ENCODE measurements around the gene CAPN11. TPM values are rescaled to one million over a fixed set of nuclear protein-coding genes. Genes with fewer than 3 reads are reported as not detected.

CAPN11 gene
- total RNA-seq, 2 experiments from 2014 or later = 2.5 to 3.0 TPM

DNA sequence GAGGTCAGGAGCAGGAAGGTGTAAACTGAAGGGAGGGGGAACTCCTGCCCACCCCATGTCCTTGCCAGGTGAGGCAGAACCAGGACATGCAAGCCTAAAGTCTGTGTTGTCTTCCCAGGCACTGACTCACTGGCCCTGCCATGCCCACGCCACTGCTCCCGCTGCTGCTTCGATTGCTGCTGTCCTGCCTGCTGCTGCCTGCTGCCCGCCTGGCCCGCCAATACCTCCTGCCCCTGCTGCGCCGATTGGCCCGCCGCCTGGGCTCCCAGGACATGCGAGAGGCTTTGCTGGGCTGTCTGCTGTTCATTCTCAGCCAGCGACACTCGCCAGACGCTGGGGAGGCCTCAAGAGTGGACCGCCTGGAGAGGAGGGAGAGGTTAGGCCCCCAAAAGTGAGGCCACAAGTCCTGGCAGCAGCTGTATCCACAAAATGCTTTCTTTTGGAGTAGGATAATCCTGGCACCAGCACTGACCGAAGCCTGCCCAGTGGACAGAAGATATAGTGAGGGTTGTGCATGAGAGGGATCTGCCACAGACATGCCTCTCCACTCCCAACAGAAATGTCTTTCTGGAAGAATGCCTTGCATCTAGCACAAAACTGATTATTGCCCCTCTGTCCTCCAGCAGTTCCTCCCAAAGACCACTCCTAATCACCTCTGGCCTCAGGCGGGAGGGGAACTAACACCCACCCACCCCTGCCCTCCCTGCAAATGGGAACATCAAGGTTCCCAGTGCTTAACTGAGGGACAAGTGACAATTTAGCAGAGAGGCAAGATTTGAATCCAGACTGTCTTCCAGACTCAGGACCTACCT is 58.9 kb downstream of the CAPN11 start:
- CTCF ChIA-PET = interaction anchor here (1.1 kb wide), 1 partner anchor 20 kb away, joined by 4 read pairs; no protein-coding TSS in a partner anchor
- no peaks in the 10 kb centered on the region for H3K36me3 Mint-ChIP-seq (ENCODE audit: low read depth)

GRCh38 chr6:44219053-44219814 is 60.6 kb downstream of the CAPN11 start:
- POLR2A ChIA-PET = no interaction called here
- DNase-seq = no peak

More for the DNA sequence above, 58.9 kb downstream of the CAPN11 start:
- Mint-ChIP-seq H3K4me3 (no peak overlapping the region), H3K27me3 (peaks cover 15% of the 10 kb centered on the region), H3K4me1 (peaks cover 23% of the 10 kb centered on the region), H3K27ac (no peak overlapping the region), H3K9me3 (no peaks in the 10 kb centered on the region)
- DNase-seq = no peak
- POLR2A ChIA-PET = no interaction called here

DNA sequence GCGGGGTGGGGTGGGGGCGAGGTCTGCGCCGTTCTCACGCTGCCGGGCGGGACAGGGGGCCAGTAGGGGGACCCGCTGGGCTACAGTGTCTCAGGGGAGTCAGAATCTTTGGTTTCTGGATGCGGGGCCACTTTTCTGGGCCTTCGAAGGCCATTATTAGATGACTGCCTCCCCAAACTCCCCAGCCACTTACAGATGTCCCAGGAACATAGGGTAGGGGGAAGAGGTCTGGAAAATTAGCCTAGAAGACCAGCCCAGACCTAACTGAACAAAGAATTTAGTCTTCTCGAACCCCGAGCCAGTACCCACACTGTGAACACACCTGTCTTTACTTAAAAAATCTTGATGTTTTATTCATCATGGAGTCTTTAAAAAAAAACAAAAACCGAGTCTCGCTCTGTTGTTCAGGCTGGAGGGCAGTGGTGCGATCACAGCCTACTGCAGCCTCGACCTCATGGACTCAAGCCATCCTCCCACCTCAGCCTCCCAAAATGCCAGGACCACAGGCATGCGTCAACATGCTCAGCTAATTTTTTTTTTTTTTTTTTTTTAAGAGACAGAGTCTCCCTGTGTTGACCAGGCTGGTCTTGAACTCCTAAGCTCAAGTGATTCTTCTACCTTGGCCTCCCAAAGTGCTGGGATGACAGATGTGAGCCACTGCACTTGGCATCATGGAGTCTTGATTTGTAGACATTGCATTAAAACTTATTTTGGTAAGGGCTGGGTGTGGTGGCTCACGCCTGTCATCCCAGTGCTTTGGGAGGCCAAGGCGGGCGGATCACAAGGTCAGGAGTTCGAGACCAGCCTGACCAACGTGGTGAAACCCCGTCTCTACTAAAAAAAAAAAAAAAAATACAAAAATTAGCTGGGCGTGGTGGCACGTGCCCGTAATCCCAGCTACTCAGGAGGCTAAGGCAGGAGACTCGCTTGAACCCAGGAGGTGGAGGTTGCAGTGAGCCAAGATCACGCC is 61.5 kb downstream of the CAPN11 start:
- POLR2A ChIA-PET = no interaction called here
- H3K27me3 Mint-ChIP-seq = peaks cover 11% of the 10 kb centered on the region
- peaks cover 41% of the 10 kb centered on the region for H3K4me1 Mint-ChIP-seq
- H3K27ac Mint-ChIP-seq = no peak overlapping the region
- H3K36me3 Mint-ChIP-seq (ENCODE audit: low read depth) = no peaks in the 10 kb centered on the region
- DNase-seq = no peak
- CTCF ChIA-PET = interaction anchor here (1.0 to 1.8 kb wide), 3 partner anchors 35 to 126 kb away, joined by 3 to 7 read pairs (median 3); no protein-coding TSS in a partner anchor
- no peaks in the 10 kb centered on the region for H3K9me3 Mint-ChIP-seq
- peak overlapping the region; percentile 16 for H3K4me3 Mint-ChIP-seq

More at GRCh38 chr6:44219053-44219814, 60.6 kb downstream of the CAPN11 start:
- CTCF ChIA-PET = interaction anchor here (0.7 to 1.1 kb wide), 3 partner anchors 15 to 46 kb away, joined by 3 to 4 read pairs (median 3); no protein-coding TSS in a partner anchor
- Mint-ChIP-seq H3K36me3 (ENCODE audit: low read depth) (no peaks in the 10 kb centered on the region), H3K27ac (no peak overlapping the region), H3K9me3 (no peaks in the 10 kb centered on the region), H3K4me3 (no peak overlapping the region), H3K4me1 (peaks cover 33% of the 10 kb centered on the region), H3K27me3 (peaks cover 11% of the 10 kb centered on the region)

DNA sequence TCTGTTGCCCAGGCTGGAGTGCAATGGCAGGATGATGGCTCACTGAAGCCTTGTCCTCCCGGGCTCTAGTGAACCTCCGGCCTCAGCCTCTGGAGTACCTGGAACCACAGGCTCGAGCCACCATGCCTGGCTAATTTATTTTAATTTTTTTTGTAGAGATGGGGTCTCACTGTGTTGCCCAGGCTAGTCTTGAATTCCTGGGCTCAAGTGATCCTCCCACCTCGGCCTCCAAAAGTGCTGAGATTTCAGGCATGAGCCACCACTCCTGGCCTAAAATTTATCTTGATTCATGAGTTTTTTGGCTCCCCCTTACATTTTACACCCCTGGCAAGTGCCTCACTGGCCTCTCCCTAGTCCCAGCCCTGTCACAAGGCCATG is 62.3 kb downstream of the CAPN11 start:
- CTCF ChIA-PET = interaction anchor here (0.6 to 1.9 kb wide), 13 partner anchors 9 to 452 kb away, joined by 3 to 11 read pairs (median 3); partner anchors contain the start of genes MRPL14 and TMEM63B
- Mint-ChIP-seq H3K4me1 (peaks cover 44% of the 10 kb centered on the region), H3K27me3 (peaks cover 11% of the 10 kb centered on the region), H3K27ac (peak overlapping the region; percentile 46), H3K9me3 (no peaks in the 10 kb centered on the region), H3K4me3 (peak overlapping the region; percentile 20), H3K36me3 (ENCODE audit: low read depth) (no peaks in the 10 kb centered on the region)
- DNase-seq = no peak
- POLR2A ChIA-PET = no interaction called here

DNA sequence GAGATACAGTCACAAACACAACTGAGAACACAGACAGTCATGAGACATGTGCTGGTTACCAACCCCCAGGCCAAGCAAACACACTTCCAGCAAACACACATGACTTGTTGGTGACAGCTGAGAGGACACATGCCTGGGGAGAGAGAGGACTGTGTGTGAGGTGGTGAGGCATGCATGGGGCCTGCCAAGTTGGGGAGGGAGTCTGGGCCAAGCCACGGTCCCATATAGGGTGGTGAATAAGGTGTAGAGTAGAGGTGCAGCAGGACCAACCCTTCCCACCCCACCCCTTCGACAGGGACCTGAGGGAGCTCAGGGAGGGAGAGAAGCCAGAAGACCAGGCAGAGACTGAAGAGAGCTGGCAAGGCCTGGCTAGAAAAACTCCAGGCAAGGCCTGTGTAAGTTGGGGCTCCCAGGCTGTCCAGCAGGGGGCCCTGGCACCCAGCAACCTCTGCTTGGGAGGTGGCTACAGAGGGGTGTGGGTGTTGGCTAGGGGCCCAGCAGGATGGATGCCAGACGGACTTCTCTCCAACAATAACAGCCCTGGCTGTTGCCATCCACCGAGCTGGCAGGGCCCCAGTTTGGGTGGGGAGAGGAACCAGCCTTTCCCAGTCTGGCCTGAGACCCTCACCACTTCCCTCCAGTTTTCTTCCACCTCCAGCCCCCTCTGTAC is 62.8 kb downstream of the CAPN11 start:
- H3K36me3 Mint-ChIP-seq (ENCODE audit: low read depth) = no peaks in the 10 kb centered on the region
- H3K27ac Mint-ChIP-seq = peak overlapping the region; percentile 46

DNA sequence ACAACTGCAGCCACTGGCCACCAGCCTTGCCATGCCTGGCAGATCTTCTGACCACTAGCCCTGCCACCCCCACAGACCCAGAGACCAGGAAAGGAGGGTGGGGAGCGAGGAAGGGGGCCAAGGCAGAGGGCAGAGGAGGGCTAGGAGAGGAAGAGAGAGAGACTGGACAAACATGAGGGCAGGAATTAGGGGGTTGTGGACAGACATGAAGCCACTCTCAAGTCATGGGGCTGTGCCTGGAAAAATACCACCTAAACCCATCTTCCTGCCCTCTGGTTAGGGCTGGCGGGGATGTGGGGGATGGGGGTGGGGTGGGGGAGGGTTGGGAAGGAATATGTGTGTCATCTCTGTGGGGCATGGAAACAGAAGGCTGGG is 63.3 kb downstream of the CAPN11 start:
- H3K4me1 Mint-ChIP-seq = peaks cover 44% of the 10 kb centered on the region
- no peak overlapping the region for H3K27ac Mint-ChIP-seq
- H3K4me3 Mint-ChIP-seq = no peak overlapping the region
- H3K27me3 Mint-ChIP-seq = peaks cover 11% of the 10 kb centered on the region
- ChIA-PET POLR2A (no interaction called here), CTCF (interaction anchor here (0.9 to 1.9 kb wide), 8 partner anchors 8 to 453 kb away, joined by 3 to 11 read pairs (median 4); partner anchors contain the start of genes MRPL14 and TMEM63B)
- H3K36me3 Mint-ChIP-seq (ENCODE audit: low read depth) = no peaks in the 10 kb centered on the region
- H3K9me3 Mint-ChIP-seq = no peaks in the 10 kb centered on the region
- DNase-seq = no peak

More for the DNA sequence above, 62.8 kb downstream of the CAPN11 start:
- POLR2A ChIA-PET = no interaction called here
- H3K9me3 Mint-ChIP-seq = no peaks in the 10 kb centered on the region
- H3K27me3 Mint-ChIP-seq = peaks cover 11% of the 10 kb centered on the region
- DNase-seq = peak; percentile 79
- peaks cover 44% of the 10 kb centered on the region for H3K4me1 Mint-ChIP-seq
- peak overlapping the region; percentile 20 for H3K4me3 Mint-ChIP-seq
- CTCF ChIA-PET = interaction anchor here (0.6 to 1.9 kb wide), 12 partner anchors 8 to 452 kb away, joined by 3 to 11 read pairs (median 3); partner anchors contain the start of genes MRPL14 and TMEM63B

DNA sequence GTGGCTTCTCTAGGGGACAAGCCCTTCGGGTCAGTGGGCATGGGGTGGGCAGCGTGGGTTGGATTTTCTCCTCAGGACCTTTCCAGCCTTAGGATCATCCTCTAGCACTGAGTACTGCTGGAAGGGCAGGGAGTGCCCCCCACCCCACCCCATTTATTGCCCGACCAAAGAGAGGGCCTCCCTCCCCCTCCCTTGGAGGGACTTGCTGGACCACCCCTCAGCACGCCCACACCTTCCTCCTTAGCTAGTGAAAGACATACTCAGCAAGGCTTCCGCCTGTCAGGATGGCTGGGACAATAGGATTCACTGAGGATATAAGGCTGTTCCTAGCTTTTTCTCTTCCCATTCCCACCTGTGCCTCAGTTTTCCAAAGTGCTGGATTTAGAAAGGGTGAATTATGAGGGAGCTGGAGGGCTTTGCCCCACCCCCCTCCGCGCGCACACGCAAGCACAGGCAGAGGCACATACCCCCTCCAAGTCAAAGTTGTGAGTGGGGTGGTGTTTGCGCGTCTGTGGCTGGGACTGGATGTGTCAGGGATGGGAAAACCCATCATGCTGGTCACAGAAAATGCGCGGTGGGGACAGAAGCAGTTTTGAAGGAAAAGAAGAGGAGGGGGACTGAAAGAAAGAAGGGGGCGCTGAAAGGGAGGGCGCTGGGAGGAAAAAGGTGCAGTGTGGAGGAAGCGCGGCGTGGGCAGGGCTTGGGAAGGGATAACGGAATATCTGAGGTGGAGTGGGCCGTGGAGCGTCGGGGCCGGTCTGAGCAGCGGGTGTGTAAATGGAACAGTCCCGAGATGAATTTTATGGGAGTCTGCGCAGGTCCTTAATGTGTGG is 64.1 kb downstream of the CAPN11 start:
- H3K36me3 Mint-ChIP-seq (ENCODE audit: low read depth) = no peaks in the 10 kb centered on the region
- DNase-seq = no peak
- H3K27ac Mint-ChIP-seq = peak overlapping the region; percentile 60
- H3K4me1 Mint-ChIP-seq = peaks cover 44% of the 10 kb centered on the region
- CTCF ChIA-PET = interaction anchor here (1.0 to 2.5 kb wide), 4 partner anchors 11 to 33 kb away, joined by 3 to 14 read pairs (median 9); no protein-coding TSS in a partner anchor
- no peaks in the 10 kb centered on the region for H3K9me3 Mint-ChIP-seq
- peaks cover 11% of the 10 kb centered on the region for H3K27me3 Mint-ChIP-seq
- peak overlapping the region; percentile 74 for H3K4me3 Mint-ChIP-seq
- POLR2A ChIA-PET = interaction anchor here (1.0 kb wide), 1 partner anchor 24 kb away, joined by 5 read pairs; the partner anchor contains the start of gene HSP90AB1

- Mint-ChIP-seq H3K9me3 (no peaks in the 10 kb centered on the region), H3K4me1 (peaks cover 43% of the 10 kb centered on the region), H3K27me3 (peaks cover 5% of the 10 kb centered on the region), H3K27ac (peak within 1 kb of the TSS; percentile 83), H3K36me3 (ENCODE audit: low read depth) (no peaks in the 10 kb centered on the region), H3K4me3 (peak within 1 kb of the TSS; percentile 74)
- ChIA-PET POLR2A (interaction anchor here (1.0 kb wide), 1 partner anchor 23 kb away, joined by 5 read pairs; the partner anchor contains the start of gene HSP90AB1), CTCF (interaction anchor here (0.7 to 2.5 kb wide), 6 partner anchors 11 to 48 kb away, joined by 3 to 14 read pairs (median 4); partner anchors contain the start of gene SLC35B2)
- DNase-seq = peak; percentile 87
These were observed 64.9 kb downstream of the CAPN11 start, which contains the start of gene SLC29A1 for GRCh38 chr6:44223319-44224028. Gene SLC29A1, plus strand, starts transcription at chr6:44223595. Its CDS starts 3,719 bp downstream, at chr6:44227314.

DNA sequence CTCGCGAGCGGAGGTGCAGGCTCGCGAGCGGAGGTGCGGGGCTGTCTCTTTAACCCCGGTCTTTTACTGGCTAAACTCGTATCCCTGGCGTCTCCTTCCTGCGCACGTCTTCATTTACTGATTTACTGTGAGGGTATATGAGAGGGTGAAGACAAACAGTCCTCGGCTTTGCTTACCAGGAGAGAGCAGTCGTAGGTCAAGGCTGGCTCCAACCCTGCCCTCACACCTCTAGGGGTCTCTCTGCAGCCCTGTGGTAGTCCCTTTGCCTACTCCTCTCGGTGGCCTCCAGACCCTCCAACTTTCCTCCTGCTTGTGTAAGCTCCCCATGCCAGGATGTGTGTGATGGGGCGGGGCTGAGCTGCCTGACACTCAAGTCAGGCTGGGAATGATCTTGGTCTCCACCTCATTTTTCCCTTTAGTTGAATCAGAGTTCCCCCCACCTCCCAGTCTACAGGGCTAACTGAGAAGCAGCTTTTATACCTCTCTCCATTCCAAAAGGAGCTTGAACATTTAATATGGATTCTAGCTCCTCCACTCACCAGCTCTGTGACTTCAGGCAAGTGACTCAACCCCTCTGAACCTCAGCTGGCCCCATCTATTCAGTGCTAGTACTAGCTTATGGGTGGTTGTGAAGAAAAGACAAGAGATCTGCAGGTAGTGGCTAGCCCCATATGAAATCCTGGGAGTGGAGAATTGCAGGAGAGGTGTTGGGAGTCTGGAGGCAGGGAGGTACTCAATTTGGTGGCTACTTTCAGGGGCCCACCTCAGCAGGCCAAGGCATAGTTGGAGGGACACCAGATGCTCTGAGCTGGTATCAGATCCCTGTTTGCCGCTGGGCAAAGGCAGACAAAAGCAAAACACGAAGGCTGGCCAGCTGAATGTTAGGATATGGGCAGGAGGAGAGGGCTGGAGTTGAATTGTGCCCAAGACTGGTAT is 65.7 kb downstream of the CAPN11 start:
- H3K27ac Mint-ChIP-seq = peak overlapping the region; percentile 78
- H3K9me3 Mint-ChIP-seq = no peaks in the 10 kb centered on the region
- peak overlapping the region; percentile 74 for H3K4me3 Mint-ChIP-seq
- no peak for DNase-seq
- H3K4me1 Mint-ChIP-seq = peaks cover 38% of the 10 kb centered on the region
- no peaks in the 10 kb centered on the region for H3K36me3 Mint-ChIP-seq (ENCODE audit: low read depth)
- CTCF ChIA-PET = interaction anchor here (0.7 to 2.5 kb wide), 12 partner anchors 11 to 69 kb away, joined by 3 to 14 read pairs (median 4); partner anchors contain the start of gene SLC35B2
- H3K27me3 Mint-ChIP-seq = no peaks in the 10 kb centered on the region
- POLR2A ChIA-PET = interaction anchor here (1.0 kb wide), 1 partner anchor 23 kb away, joined by 5 read pairs; the partner anchor contains the start of gene HSP90AB1
